Ishikawa (cell line): ENCODE results near the gene NUP214.

Experiments
- CEBPB ChIP-seq: IDR thresholded peaks from 2 replicates; pipeline ENCODE4 v1.6.1; 2012
- CREB1 ChIP-seq: IDR thresholded peaks from 2 replicates; pipeline ENCODE4 v1.6.1; 2012; ENCODE audit warnings: low read depth
- EGR1 ChIP-seq: IDR thresholded peaks from 2 replicates; pipeline ENCODE4 v1.6.1; 2012
- EP300 ChIP-seq: IDR thresholded peaks from 2 replicates; pipeline ENCODE4 v1.6.1; 2012; ENCODE audit warnings: borderline replicate concordance
- FOXM1 ChIP-seq: IDR thresholded peaks from 2 replicates; pipeline ENCODE4 v1.6.1; 2012; ENCODE audit warnings: low read depth, borderline replicate concordance
- NFIC ChIP-seq: IDR thresholded peaks from 2 replicates; pipeline ENCODE4 v1.6.1; 2012
- RAD21 ChIP-seq: IDR thresholded peaks from 2 replicates; pipeline ENCODE4 v1.6.1; 2012; ENCODE audit warnings: low read depth
- TAF1 ChIP-seq: IDR thresholded peaks from 2 replicates; pipeline ENCODE4 v1.6.1; 2012; ENCODE audit warnings: low read depth, mild to moderate bottlenecking
- TCF12 ChIP-seq: IDR thresholded peaks from 2 replicates; pipeline ENCODE4 v1.6.1; 2012; ENCODE audit warnings: low read depth
- TEAD4 ChIP-seq: IDR thresholded peaks from 2 replicates; pipeline ENCODE4 v1.6.1; 2012
- YY1 ChIP-seq: IDR thresholded peaks from 2 replicates; pipeline ENCODE4 v1.6.1; 2012; ENCODE audit warnings: low read depth
- ZBTB7A ChIP-seq: IDR thresholded peaks from 2 replicates; pipeline ENCODE4 v1.6.1; 2012; ENCODE audit warnings: low read depth
- TF ChIP-seq, protein P1 (sequence below): IDR thresholded peaks from 2 replicates; pipeline ENCODE4 v1.6.1; 2012
- TF ChIP-seq, protein P2 (sequence below): IDR thresholded peaks from 2 replicates; pipeline ENCODE4 v1.6.1; 2012; ENCODE audit warnings: low read depth, mild to moderate bottlenecking
- TF ChIP-seq, protein P3 (sequence below): IDR thresholded peaks from 2 replicates; pipeline ENCODE4 v1.6.1; 2012

NUP214 gene

DNA sequence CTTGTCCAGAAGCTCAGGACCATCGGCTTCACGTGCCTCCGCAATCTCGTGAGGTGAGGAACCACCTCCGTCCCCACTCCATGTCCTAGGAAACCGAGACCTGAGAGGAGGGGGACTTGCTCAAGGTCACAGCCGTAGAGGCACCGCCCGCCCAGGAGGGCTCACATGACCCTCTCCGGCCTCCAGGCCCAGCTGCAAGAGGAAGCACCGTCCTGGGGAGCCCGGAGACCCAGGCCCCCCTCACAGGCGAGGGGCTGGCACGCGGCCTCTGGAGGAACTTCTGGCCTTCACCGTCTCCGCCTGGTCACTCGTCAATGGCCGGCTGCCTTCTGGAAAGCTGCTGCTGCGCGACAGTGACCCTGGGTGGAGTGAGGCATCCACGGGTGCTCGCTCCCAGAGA, 126.7 kb downstream of the NUP214 start:
- TF ChIP-seq CREB1: no peak
- no peak for TF ChIP-seq TEAD4
- TF ChIP-seq FOXM1: no peak
- TF ChIP-seq, protein P1, sequence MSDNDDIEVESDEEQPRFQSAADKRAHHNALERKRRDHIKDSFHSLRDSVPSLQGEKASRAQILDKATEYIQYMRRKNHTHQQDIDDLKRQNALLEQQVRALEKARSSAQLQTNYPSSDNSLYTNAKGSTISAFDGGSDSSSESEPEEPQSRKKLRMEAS: no peak
- TF ChIP-seq ZBTB7A: no peak
- TF ChIP-seq, protein P2, sequence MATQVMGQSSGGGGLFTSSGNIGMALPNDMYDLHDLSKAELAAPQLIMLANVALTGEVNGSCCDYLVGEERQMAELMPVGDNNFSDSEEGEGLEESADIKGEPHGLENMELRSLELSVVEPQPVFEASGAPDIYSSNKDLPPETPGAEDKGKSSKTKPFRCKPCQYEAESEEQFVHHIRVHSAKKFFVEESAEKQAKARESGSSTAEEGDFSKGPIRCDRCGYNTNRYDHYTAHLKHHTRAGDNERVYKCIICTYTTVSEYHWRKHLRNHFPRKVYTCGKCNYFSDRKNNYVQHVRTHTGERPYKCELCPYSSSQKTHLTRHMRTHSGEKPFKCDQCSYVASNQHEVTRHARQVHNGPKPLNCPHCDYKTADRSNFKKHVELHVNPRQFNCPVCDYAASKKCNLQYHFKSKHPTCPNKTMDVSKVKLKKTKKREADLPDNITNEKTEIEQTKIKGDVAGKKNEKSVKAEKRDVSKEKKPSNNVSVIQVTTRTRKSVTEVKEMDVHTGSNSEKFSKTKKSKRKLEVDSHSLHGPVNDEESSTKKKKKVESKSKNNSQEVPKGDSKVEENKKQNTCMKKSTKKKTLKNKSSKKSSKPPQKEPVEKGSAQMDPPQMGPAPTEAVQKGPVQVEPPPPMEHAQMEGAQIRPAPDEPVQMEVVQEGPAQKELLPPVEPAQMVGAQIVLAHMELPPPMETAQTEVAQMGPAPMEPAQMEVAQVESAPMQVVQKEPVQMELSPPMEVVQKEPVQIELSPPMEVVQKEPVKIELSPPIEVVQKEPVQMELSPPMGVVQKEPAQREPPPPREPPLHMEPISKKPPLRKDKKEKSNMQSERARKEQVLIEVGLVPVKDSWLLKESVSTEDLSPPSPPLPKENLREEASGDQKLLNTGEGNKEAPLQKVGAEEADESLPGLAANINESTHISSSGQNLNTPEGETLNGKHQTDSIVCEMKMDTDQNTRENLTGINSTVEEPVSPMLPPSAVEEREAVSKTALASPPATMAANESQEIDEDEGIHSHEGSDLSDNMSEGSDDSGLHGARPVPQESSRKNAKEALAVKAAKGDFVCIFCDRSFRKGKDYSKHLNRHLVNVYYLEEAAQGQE: no peak
- no peak for TF ChIP-seq RAD21
- TF ChIP-seq TCF12: no peak
- TF ChIP-seq EGR1: no peak
- no peak for TF ChIP-seq NFIC
- TF ChIP-seq EP300: no peak
- no peak for TF ChIP-seq YY1
- TF ChIP-seq TAF1: no peak
- no peak for TF ChIP-seq CEBPB
- TF ChIP-seq, protein P3, sequence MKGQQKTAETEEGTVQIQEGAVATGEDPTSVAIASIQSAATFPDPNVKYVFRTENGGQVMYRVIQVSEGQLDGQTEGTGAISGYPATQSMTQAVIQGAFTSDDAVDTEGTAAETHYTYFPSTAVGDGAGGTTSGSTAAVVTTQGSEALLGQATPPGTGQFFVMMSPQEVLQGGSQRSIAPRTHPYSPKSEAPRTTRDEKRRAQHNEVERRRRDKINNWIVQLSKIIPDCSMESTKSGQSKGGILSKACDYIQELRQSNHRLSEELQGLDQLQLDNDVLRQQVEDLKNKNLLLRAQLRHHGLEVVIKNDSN: no peak

DNA sequence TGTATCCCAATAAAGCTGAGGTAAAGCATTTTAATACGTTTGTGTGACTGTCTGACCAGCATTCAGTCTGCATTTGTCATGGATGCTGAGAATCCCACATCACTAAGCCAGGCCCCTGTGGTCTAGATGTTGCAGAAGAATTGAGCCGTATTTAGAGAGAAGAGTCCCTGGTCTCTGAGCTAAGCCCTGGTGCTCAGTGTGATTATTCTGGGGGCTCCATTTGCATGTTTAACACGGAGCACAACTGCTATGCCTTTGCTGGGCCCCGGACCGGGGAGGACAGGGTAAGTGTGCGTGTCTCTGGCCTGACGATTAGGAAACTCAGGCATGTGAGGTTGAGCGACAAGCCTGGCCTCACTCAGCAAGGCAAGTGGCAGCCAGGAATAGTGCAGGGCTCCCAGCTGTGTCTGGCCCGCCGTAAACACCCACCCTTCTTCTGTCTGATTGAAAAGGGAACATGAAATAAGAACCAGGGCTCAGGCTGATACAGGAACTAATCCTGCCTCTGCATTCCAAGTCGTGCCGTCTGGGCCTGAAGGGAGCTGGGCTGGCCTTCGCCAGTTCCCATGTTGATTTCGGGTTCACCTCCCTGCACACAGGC, 128.6 kb downstream of the NUP214 start:
- TF ChIP-seq EGR1 (no peak), TEAD4 (no peak), FOXM1 (no peak), RAD21 (no peak), TCF12 (no peak), YY1 (no peak), CREB1 (no peak), TAF1 (no peak), ZBTB7A (no peak), CEBPB (no peak), EP300 (no peak), NFIC (no peak)
- TF ChIP-seq, protein P3: no peak
- TF ChIP-seq, protein P2: no peak
- TF ChIP-seq, protein P1: no peak

DNA sequence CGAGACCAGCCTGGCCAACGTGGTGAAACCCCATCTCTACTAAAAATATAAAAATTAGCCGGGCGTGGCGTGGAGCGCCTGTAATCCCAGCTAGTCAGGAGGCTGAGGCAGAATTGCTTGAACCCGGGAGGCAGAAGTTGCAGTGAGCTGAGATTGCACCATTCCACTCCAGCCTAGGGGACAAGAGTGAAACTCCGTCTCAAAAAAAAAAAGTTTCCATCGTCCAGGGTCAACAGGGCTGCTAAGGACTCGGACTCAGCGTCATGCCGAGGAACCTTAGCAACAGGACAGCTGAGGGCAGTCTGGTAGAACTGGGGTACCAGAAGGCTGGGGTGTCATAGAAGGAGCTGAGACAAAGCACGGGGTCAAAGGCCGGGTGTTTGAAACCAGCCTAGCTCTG, 129.2 kb downstream of the NUP214 start:
- TF ChIP-seq YY1 (no peak), TAF1 (no peak), NFIC (no peak), EGR1 (no peak), TEAD4 (no peak), EP300 (no peak), FOXM1 (no peak), ZBTB7A (no peak), CEBPB (no peak), RAD21 (no peak), CREB1 (no peak), TCF12 (no peak)
- TF ChIP-seq, protein P3: no peak
- TF ChIP-seq, protein P1: no peak
- TF ChIP-seq, protein P2: no peak

DNA sequence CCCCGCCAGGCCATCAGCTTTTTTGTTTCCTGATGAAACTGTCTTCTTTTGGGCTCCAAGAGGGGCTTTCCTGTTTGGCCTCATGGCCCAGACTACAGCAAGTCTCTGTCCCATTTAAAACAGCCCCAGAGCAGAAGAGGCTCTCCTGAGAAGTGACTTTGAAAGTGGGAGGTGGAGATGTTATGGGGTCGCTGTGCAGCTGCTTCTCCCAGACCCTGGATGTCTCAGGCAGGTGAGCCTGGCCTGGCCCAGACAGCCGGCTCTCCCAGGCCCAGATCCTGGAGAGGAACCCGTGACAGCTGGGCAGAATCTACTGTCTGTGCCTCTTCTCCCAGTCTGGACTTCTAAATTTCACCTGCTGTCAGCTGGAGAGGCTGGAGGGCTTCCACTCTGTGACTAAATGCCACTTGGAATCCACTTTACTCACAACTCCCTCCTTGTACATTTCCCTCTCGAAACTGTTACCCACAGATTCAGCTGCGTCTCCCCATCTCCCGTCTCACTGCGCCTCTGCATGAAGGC, 130.4 kb downstream of the NUP214 start:
- TF ChIP-seq RAD21 (no peak), TCF12 (no peak), CREB1 (no peak), NFIC (no peak), FOXM1 (no peak), CEBPB (no peak)
- TF ChIP-seq, protein P2: no peak
- TF ChIP-seq, protein P1: no peak
